Trophoblast cell (in vitro differentiated cells and primary cell): ENCODE measurements around the gene TBX19.

Experiments used
- DNase-seq, 2 donors: peaks; one replicate each; pipeline ENCODE4 v3.0.0-alpha.2; 2016
- H2AFZ ChIP-seq: 2 replicates; pipeline ENCODE4 v1.6.1; 2013; ENCODE audit warnings: low read length, moderate library complexity, mild to moderate bottlenecking; ENCODE audit not compliant: insufficient read depth, poor library complexity
- H2AK5ac ChIP-seq: 2 replicates; pipeline ENCODE4 v1.6.1; 2013; ENCODE audit warnings: mild to moderate bottlenecking, low read length
- H2BK120ac ChIP-seq: 2 replicates; pipeline ENCODE4 v1.6.1; 2013; ENCODE audit warnings: low read length, mild to moderate bottlenecking, moderate library complexity; ENCODE audit not compliant: insufficient read depth, poor library complexity
- H2BK12ac ChIP-seq: 2 replicates; pipeline ENCODE4 v1.6.1; 2013; ENCODE audit warnings: mild to moderate bottlenecking, low read length, moderate library complexity
- H2BK5ac ChIP-seq: 2 replicates; pipeline ENCODE4 v1.6.1; 2013; ENCODE audit warnings: low read length, low read depth, moderate library complexity, mild to moderate bottlenecking; ENCODE audit not compliant: poor library complexity
- H3K14ac ChIP-seq: 2 replicates; pipeline ENCODE4 v1.6.1; 2013; ENCODE audit warnings: mild to moderate bottlenecking, low read length
- H3K18ac ChIP-seq: 2 replicates; pipeline ENCODE4 v1.6.1; 2013; ENCODE audit warnings: mild to moderate bottlenecking, low read length
- H3K23ac ChIP-seq: 2 replicates; pipeline ENCODE4 v1.6.1; 2013; ENCODE audit warnings: low read length
- H3K27ac ChIP-seq: 2 replicates; pipeline ENCODE4 v1.5.1; 2013; ENCODE audit warnings: low read depth, mild to moderate bottlenecking, inconsistent platforms, low read length, moderate library complexity
- H3K27me3 ChIP-seq: 2 replicates; pipeline ENCODE4 v1.6.1; 2013; ENCODE audit warnings: inconsistent platforms, mild to moderate bottlenecking, low read length, moderate library complexity; ENCODE audit not compliant: insufficient read depth
- H3K36me3 ChIP-seq, 2 experiments: 1 replicate in 1 of 2; 2 replicates in 1 of 2; pipeline ENCODE4 v1.6.1; 2013; ENCODE audit warnings: low read length in 2 of 2, mild to moderate bottlenecking in 2 of 2, moderate library complexity in 1 of 2; ENCODE audit not compliant: insufficient read depth in 2 of 2, control insufficient read depth in 1 of 2
- H3K4ac ChIP-seq: 2 replicates; pipeline ENCODE4 v1.6.1; 2013; ENCODE audit warnings: low read depth, mild to moderate bottlenecking, low read length, moderate library complexity
- H3K4me1 ChIP-seq, 2 experiments: 1 replicate in 1 of 2; 2 replicates in 1 of 2; pipeline ENCODE4 v1.6.1; 2013; ENCODE audit warnings: low read length in 2 of 2, mild to moderate bottlenecking in 2 of 2, moderate library complexity in 1 of 2; ENCODE audit not compliant: insufficient read depth in 2 of 2, control insufficient read depth in 1 of 2
- H3K4me2 ChIP-seq: 2 replicates; pipeline ENCODE4 v1.6.1; 2013; ENCODE audit warnings: inconsistent platforms, mild to moderate bottlenecking, low read length, moderate library complexity
- H3K4me3 ChIP-seq: 2 replicates; pipeline ENCODE4 v1.5.1; 2013; ENCODE audit warnings: mild to moderate bottlenecking, low read depth, low read length, inconsistent platforms
- H3K79me1 ChIP-seq: one replicate; pipeline ENCODE4 v1.6.1; 2013; ENCODE audit warnings: low read length
- H3K79me2 ChIP-seq: 2 replicates; pipeline ENCODE4 v1.6.1; 2013; ENCODE audit warnings: low read length, mild to moderate bottlenecking; ENCODE audit not compliant: control insufficient read depth, insufficient read depth, poor library complexity
- H3K9ac ChIP-seq: 2 replicates; pipeline ENCODE4 v1.6.1; 2013; ENCODE audit warnings: mild to moderate bottlenecking, low read length
- H3K9me3 ChIP-seq: 2 replicates; pipeline ENCODE4 v1.6.1; 2013; ENCODE audit warnings: low read depth, mild to moderate bottlenecking, control low read depth, inconsistent platforms, low read length; ENCODE audit not compliant: insufficient read depth
- H4K12ac ChIP-seq: 2 replicates; pipeline ENCODE4 v1.6.1; 2013; ENCODE audit warnings: low read depth, mild to moderate bottlenecking, low read length, moderate library complexity
- H4K8ac ChIP-seq: 2 replicates; pipeline ENCODE4 v1.6.1; 2013; ENCODE audit warnings: low read depth, mild to moderate bottlenecking, low read length, moderate library complexity
- H4K91ac ChIP-seq: one replicate; pipeline ENCODE4 v1.6.1; 2013; ENCODE audit warnings: low read depth, mild to moderate bottlenecking, low read length, moderate library complexity
- WGBS: extraction: QIAGEN DNeasy Blood & Tissue Kit; methylation state at CpG from one replicate; pipeline ENCODE4 v1.1.7; 2013; ENCODE audit warnings: missing lambda C conversion rate; ENCODE audit not compliant: insufficient read length, insufficient coverage; ENCODE audit errors: extremely low coverage; 5-methylcytosine and 5-hydroxymethylcytosine counted together

Gene TBX19

GRCh38 chr1:168328731-168329364 lies 48.2 kb downstream of the TBX19 start:
- no CpG with 5 or more reads among the region's 5 CpGs for WGBS
- H3K18ac ChIP-seq: no peak overlapping the region
- H3K36me3 ChIP-seq: no peaks in the 10 kb centered on the region
- H4K91ac ChIP-seq: no peak overlapping the region
- H3K79me2 ChIP-seq: no peaks in the 10 kb centered on the region
- H4K8ac ChIP-seq: no peak overlapping the region
- no peak overlapping the region for H3K27ac ChIP-seq
- H3K4me2 ChIP-seq: no peak overlapping the region
- H3K4ac ChIP-seq: no peak overlapping the region
- H2BK5ac ChIP-seq: no peak overlapping the region
- no peak overlapping the region for H3K9ac ChIP-seq
- no peaks in the 10 kb centered on the region for H3K27me3 ChIP-seq
- no peak overlapping the region for H4K12ac ChIP-seq
- H2BK12ac ChIP-seq: no peak overlapping the region
- H3K4me3 ChIP-seq: no peak overlapping the region
- no peaks in the 10 kb centered on the region for H3K4me1 ChIP-seq
- no peak overlapping the region for H2AFZ ChIP-seq
- H2AK5ac ChIP-seq: no peak overlapping the region
- H3K14ac ChIP-seq: no peak overlapping the region
- no peaks in the 10 kb centered on the region for H3K9me3 ChIP-seq
- no peak overlapping the region for H3K23ac ChIP-seq
- H3K79me1 ChIP-seq: no peaks in the 10 kb centered on the region
- peak; percentile 22 to 46 for DNase-seq
- no peak overlapping the region for H2BK120ac ChIP-seq

- Histone ChIP-seq H3K79me2 (no peaks in the 10 kb centered on the region), H3K79me1 (no peaks in the 10 kb centered on the region), H3K4me2 (no peak overlapping the region), H2AFZ (no peak overlapping the region), H2AK5ac (no peak overlapping the region), H3K27me3 (no peaks in the 10 kb centered on the region), H4K91ac (no peak overlapping the region), H3K36me3 (no peaks in the 10 kb centered on the region), H2BK5ac (no peak overlapping the region), H3K14ac (no peak overlapping the region), H3K18ac (no peak overlapping the region), H3K9me3 (no peaks in the 10 kb centered on the region), H3K27ac (no peak overlapping the region), H4K8ac (no peak overlapping the region), H2BK120ac (no peak overlapping the region), H3K4me1 (no peaks in the 10 kb centered on the region), H3K4me3 (no peak overlapping the region), H4K12ac (no peak overlapping the region), H2BK12ac (no peak overlapping the region), H3K9ac (no peak overlapping the region), H3K23ac (no peak overlapping the region), H3K4ac (no peak overlapping the region)
- no peak for DNase-seq
- WGBS: no CpG with 5 or more reads among the region's 3 CpGs
These were observed 49.6 kb downstream of the TBX19 start for GRCh38 chr1:168330285-168330684.

DNA sequence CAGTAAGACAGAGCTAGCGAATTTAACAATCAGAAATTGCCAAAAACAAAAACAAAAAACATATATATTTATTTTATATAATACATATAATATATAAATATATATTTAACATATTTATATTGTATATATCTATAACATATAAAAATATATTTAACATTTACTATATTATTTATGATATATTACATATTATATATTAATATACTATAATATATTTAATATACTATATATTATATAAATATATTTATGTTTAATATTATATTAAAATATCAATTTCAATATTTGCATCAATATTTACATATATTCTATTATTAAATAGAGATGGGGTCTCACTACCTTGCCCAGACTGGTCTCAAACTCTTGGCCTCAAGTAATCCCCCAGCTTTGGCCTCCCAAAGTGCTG lies 50.9 kb downstream of the TBX19 start:
- no CpG with 5 or more reads among the region's 1 CpG for WGBS
- H3K4me3 ChIP-seq: no peak overlapping the region
- H3K27me3 ChIP-seq: no peaks in the 10 kb centered on the region
- H2BK120ac ChIP-seq: no peak overlapping the region
- H2BK12ac ChIP-seq: no peak overlapping the region
- H3K14ac ChIP-seq: no peak overlapping the region
- no peaks in the 10 kb centered on the region for H3K79me1 ChIP-seq
- H4K91ac ChIP-seq: no peak overlapping the region
- H4K8ac ChIP-seq: no peak overlapping the region
- no peaks in the 10 kb centered on the region for H3K79me2 ChIP-seq
- H3K9ac ChIP-seq: no peak overlapping the region
- H4K12ac ChIP-seq: no peak overlapping the region
- no peak overlapping the region for H3K23ac ChIP-seq
- no peak overlapping the region for H3K4me2 ChIP-seq
- no peaks in the 10 kb centered on the region for H3K9me3 ChIP-seq
- no peak overlapping the region for H3K18ac ChIP-seq
- H2AK5ac ChIP-seq: no peak overlapping the region
- no peak overlapping the region for H3K4ac ChIP-seq
- no peak overlapping the region for H3K27ac ChIP-seq
- no peak overlapping the region for H2AFZ ChIP-seq
- H3K4me1 ChIP-seq: no peaks in the 10 kb centered on the region
- H2BK5ac ChIP-seq: no peak overlapping the region
- no peak for DNase-seq
- H3K36me3 ChIP-seq: no peaks in the 10 kb centered on the region

DNA sequence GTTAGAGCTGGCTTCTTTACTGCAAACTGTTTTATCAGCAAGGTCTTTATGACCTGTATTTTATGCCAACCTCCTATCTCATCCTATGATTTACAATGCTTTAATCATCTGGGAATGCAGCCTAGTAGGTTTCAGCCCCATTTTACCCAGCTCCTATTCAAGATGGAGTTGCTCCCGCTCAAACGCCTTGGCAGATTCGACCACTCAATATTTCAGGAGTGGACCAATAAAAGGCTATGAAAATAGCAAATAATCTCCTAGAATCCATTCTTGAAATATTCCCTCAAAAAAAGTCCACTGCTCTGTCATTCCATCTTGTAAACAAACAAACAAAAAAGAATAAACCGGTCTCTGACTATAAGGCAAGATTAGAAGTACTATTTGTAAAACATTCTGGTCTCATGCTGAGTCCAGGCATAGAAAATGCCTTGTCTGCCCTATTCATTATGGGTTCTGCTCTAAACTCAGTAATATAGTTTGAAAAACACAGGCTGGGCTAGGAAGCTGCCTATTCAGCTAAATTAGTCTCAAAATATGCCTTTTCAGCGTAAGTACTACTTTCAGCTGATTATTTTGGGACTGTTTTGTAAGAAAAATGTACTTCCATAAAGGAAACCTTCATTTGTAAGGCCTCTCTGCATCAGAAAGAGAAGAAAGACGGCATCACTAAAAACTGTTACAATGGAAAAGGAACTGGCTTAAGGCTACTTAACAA lies 53.0 kb downstream of the TBX19 start:
- H2BK120ac ChIP-seq: no peak overlapping the region
- no peak overlapping the region for H3K27ac ChIP-seq
- no peak overlapping the region for H4K12ac ChIP-seq
- no peak overlapping the region for H3K4me3 ChIP-seq
- no peaks in the 10 kb centered on the region for H3K27me3 ChIP-seq
- DNase-seq: no peak
- no peak overlapping the region for H3K14ac ChIP-seq
- H3K79me1 ChIP-seq: no peaks in the 10 kb centered on the region
- no peak overlapping the region for H2AK5ac ChIP-seq
- no peaks in the 10 kb centered on the region for H3K36me3 ChIP-seq
- no peaks in the 10 kb centered on the region for H3K79me2 ChIP-seq
- no peak overlapping the region for H2AFZ ChIP-seq
- no peak overlapping the region for H3K9ac ChIP-seq
- WGBS: no CpG with 5 or more reads among the region's 6 CpGs
- no peak overlapping the region for H2BK12ac ChIP-seq
- no peak overlapping the region for H3K4me2 ChIP-seq
- H4K8ac ChIP-seq: no peak overlapping the region
- no peaks in the 10 kb centered on the region for H3K9me3 ChIP-seq
- H3K4ac ChIP-seq: no peak overlapping the region
- no peak overlapping the region for H3K23ac ChIP-seq
- no peaks in the 10 kb centered on the region for H3K4me1 ChIP-seq
- no peak overlapping the region for H2BK5ac ChIP-seq
- H3K18ac ChIP-seq: no peak overlapping the region
- no peak overlapping the region for H4K91ac ChIP-seq
